Renal cortical epithelial cell (primary cell): ENCODE data around the gene CCDC8. TPM values are rescaled to one million over a fixed set of nuclear protein-coding genes. Genes with fewer than 3 reads are reported as not detected.
"Not testable (repeated sequence)": the region's sequence is repeated elsewhere in the genome, so short reads cannot be mapped to it uniquely, and the experiment has no call there.

Source experiments
- DNase-seq: peaks from one replicate; pipeline ENCODE4 v3.0.0-alpha.2; 2011; ENCODE audit warnings: low read depth
- total RNA-seq: library from RNA; depleted of rRNA; stranded (reverse); fragments of >200 nt; gene quantifications from 2 replicates; pipeline ENCODE4 v1.2.3, GENCODE V29; 2014

CCDC8 gene
- total RNA-seq, 1 donor from 2014 or later, result 30.7 TPM

DNA sequence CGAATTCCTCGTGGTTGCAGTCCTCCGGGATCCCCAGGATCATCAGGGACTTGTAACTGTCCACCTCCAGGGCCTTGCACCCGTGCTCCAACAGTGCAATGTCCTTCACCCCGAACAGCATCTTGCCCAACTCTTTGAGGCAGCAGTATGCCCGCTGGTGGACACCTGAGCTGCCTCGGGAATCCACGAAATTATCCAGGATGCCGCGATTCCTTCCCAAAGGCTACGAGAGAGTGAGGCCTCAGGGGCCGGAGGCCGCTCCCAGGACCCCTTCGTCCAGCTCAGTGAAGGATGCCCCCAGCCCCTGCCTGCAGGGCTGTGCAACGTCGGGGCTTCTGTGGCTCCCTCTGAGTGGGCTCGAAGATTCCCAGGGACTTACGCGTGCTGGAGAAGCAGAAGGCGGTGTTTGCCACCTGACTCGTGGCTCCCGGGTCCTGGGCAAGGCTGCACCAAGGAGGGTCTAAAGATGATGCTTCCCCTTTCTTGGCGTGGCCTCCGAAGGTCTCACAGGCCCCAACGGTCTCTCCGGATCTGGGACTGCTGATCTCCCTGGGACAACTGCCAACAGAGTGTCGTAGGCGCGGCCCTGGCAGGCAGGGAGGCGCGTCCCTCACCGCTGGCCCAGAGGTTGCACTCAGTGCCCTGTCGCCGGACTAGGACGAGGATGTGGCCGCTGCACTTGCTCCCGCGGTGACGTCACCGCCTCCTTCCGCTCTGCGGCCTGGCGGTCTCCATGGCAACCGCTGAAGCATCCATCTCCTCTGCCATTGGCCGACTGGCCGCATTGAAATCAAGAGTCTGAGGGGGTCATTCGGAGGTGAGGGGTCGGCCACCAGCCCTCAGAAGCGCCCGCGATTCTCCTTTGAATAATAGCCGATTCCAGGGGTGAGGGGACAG is 15.1 kb upstream of the CCDC8 start, which contains the start of gene PNMA8C:
Gene PNMA8C, minus strand, starts transcription at position 698 of the 897 bp plus-strand sequence. Its CDS starts 577 bp downstream, at position 121.
- no peak for DNase-seq

DNA sequence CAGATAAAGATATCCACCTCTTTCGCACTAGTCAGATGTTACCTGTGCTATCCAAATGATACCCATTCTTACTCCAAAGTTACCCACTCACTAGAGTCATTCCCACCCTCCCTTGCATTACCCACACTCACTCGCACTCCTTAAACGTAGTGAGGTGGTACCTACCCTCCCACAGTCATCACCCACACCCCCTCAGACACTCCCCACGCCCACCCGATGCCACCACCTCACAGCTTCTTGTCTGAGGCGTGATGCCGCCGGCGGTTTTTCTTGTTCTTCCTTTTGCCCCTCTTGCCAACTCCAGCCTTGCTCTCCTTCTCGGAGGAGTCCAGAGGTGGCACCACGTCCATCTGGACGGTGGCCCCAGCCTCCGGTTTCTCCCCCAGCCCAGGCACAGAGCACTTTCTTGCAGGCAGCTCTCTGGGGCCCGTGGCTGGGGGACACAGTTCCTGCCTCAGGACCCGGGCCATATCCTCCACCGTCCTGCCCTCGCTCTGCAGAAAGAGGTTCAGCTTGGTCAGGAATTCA is 14.2 kb upstream of the CCDC8 start:
- DNase-seq, result no peak

DNA sequence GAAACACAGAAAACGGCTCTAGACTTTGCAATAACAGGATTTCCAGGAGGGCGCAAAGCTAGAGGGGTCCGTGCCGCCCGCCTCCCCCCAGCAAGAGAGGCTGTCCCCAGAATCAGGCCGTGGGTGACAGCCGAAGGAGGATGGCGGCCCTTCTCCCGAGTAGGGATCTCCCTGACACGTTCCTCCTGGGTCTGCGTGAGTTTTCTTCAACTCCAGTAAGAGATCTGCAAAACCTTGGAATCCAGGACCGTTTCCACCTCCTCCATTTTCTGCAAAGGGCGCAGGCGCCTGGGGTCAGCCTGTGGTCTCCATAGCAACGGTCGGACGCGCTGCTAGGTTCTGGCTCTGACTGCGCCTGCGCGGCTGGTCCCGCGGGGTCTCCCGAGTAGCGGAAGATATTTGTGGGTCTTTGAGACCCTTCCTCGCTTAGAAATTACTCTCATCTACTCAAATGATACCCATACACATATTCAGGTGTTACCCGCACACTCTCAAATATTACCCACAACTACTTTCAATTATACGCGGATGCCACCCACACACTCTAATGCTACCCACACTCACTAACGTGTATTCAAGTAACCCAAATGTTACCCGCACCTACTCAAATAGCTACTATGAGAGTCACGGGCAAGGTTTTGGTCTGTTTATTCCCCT is 13.3 kb upstream of the CCDC8 start:
- DNase-seq, result peak; percentile 74

DNA sequence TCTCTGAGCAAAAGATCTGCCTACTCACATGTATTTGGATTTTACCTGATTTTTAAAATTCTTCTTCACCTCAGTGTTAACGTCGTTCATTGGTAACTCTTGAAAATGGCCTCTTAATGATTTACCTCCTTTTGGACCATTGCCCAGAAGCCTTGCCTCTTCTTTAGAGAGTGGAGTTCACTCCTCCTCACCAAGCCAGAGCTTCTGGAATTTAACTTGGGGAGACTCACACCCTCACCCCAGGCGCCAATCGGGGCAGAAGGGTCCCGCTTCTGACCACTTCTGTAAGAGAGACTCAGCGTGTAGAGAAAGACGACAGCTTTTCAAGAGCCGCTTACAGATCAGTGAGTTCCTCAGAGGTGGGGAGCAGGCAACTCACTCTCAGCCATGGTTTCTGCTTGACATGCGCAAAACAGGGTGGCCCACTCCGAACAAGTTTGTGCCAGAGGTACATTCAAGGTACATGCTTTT is 12.7 kb upstream of the CCDC8 start:
- DNase-seq, result peak; percentile 91

DNA sequence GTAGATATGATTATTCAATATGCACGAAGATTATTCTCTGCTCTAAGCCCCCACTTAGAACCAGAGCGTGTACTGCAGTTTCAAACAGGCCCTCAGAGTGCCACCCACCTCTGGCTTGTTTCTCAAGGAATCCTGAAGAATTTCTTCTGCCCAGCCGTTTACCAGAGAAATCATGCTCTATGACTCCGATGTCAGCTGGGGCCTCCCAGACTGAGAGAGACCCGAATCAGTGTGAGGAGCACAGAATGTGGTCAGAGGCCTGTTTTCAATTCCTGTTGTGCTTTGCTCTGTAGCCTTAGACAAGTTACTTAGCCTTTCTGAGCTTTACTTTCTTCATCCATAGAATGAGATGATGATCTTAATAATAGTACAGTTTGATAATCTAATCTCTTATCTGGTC is 9.8 kb upstream of the CCDC8 start:
- no peak for DNase-seq

DNA sequence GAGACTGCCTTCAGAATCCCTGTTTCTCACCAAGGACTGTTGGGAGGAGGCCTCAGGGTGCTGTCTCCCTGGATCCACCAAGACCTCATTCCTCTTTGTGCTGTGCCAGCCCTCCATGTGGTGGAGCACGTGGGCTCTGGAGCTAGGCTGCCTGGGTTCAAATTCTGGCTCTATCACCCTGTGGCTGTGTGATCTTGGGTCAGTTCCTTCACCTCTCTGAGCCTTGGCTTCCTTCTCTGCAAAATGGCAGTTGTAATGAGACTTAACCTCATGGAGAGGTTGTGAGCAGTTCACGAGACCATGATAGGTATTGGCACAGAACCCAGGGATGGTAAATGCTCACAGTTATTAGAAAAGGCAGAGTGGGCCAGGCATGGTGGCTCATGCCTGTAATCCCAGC is 9.0 kb upstream of the CCDC8 start:
- no peak for DNase-seq

DNA sequence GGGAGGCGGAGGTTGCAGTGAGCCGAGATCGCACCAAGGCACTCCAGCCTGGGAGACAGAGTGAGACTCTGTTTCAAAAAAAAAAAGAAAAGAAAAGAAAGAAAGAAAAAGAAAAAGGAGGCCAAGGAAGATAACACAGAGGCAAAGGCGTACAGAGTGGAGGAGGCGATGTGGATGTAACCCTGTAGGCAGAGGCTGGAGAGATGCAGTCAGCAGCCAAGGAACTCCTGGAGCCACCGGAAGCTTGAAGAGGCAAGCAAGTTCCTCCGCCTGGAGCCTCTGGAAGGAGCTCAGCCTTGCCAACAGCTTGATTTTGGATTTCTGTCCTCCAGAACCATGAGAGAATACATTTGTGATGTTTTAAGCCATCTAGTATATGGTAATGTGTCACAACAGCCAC is 6.7 kb upstream of the CCDC8 start:
- DNase-seq, result no peak

DNA sequence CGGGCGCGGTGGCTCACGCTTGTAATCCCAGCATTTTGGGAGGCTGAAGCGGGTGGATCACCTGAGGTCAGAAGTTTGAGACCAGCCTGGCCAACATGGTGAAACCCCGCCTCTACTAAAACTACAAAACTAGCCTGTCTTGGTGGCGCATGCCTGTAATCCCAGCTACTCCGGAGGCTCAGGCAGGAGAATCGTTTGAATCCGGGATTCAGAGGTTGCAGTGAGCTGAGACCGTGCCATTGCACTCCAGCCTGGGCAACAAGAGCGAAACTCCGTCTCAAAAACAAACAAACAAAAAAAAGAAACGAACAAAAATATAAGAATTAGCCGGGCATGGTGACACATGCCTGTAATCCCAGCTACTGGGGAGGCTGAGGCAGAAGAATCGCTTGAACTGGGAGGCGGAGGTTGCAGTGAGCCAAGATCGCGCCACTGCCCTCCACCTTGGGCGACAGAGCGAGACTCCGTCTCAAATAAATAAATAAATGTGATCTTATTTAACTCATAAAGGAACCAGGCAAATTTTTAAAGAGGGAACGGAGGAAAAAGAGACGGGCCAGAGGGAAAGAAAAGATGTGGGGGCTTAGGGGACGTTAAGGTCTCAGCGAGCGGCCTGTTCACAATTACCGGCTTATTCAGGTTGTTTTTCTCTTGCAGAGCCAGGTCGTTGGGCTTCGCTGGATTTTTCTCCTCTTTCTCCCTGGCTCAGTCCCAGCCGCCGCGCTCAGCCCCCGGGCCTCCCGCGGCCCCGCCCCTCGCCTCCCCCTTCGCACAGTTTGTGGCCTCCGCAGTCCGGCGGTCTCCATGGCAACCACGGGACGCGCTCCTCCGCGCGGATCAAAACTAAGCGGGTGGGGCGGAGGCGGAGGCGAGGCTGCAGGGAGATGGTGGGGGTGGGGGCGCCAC is 2.7 kb upstream of the CCDC8 start:
- peak; percentile 82 for DNase-seq

DNA sequence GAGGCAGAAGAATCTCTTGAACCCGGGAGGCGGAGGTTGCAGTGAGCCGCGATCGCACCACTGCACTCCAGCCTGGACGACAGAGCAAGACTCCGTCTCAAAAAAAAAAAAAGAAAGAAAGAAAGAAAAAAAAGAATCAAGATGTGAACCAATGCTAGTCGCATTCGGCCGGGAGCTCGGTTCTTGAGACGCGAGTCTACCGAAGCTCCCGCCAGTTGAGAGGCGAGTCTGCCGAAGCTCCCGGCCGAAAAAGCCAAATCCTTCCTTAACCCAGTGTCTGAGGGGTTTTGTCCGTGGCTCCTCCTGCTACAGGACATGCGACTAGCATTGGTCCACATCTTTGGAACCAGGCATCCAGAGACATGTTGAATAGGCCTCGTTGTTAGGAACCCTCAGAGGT is 1.5 kb upstream of the CCDC8 start:
- DNase-seq, result not testable (repeated sequence)

DNA sequence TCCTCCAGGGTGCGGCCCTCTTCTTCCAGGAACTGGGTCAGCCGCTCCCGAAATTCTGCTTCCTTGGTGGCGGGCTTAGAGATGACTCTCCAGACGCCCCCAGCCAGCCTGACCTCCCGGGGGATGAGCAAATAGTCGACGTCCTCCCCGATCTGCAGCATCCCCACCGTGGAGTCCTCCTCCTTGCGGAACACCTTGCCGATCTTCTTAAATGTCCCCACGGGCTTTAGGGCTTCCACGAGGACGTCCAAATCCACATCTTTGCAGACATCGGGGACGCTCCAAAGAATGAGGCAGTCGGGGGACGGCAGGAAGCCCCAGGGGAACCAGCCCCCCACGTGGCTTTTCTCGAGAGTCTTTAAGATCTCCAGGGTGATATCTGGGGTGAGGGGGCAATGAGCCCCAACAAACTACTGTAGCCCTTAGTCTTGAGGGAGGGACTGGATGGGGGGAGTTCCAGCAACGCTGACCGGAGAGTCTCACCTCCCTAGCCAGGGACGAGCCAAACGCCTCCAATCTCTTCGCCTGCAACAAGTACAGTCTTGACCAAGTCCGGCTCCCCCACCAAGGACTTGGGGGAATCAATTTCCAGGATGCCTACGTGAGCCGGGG is 608 bp downstream of the CCDC8 start:
- no peak for DNase-seq

DNA sequence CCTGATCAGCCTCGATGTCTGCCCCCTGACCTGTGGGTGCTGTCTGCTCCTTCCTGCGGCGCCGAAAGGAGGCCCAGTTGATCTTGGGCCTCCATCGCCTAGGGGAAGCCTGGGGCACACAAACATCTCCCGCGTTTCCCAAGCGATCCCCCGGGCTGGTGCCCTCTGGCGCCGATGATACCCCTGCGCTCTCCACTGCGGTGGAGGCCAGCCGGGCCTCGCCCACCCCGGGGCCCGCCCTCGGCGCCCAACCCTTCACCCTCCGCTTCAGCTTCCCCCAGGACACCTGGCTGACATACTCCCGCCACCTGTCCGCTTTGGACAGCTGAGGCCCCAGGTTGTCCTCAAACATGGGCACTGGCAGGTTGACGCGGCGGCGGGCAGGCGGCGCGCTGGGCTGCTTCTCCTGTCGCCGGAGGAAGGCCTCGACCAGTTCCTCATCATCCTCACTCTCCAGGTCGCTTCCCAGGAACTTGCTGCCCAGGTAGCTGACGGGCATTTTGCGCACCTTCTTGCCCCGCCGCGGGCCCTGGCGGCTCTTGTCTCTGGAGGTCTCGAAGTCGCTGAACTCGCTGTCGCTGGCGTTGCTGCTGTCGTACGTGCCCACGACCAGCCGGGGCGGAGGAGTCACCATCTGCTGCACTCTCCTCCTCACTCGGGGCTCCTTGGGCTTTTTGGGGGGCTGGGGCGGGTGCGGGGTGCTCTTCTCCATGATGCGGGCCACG is 1.3 kb downstream of the CCDC8 start:
- no peak for DNase-seq

DNA sequence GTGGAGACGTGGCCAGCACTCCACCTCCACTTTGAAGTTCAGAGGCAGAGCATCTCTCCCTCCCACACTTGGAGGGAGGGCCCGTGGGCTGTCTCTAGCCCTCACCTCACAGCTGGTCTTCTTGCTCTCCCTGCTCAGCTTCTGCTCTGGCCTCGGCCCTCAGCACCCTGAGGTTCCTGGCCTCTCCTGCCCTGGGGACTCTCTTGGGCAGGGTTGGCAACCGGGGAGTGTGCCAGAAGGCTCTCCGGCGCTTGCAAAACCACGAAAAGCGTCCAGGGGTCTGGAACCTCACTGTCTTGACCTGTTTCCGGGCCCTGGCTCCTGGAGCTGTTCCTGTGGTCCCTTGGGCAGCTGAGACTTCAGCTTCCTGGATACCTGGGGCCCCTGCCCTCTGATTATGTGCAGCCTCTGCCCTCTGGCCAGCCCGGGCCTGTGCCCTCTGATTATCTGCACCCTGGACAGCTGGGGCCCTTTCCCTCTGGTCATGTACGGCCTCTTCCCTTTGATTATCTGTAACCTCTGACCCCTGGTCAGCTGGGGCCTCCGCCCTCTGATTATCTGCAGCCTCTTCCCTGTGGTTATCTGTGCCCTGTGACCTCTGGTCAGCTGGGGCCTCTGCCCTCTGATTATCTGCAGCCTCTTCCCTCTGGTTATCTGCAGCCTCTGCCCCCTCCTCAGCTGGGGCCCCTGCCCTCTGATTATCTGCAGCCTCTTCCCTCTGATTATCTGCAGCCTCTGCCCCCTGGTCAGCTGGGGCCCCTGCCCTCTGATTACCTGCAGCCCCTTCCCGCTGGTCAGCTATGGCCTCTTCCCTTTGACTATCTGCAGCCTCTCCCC is 2.1 kb downstream of the CCDC8 start:
- DNase-seq, result no peak

DNA sequence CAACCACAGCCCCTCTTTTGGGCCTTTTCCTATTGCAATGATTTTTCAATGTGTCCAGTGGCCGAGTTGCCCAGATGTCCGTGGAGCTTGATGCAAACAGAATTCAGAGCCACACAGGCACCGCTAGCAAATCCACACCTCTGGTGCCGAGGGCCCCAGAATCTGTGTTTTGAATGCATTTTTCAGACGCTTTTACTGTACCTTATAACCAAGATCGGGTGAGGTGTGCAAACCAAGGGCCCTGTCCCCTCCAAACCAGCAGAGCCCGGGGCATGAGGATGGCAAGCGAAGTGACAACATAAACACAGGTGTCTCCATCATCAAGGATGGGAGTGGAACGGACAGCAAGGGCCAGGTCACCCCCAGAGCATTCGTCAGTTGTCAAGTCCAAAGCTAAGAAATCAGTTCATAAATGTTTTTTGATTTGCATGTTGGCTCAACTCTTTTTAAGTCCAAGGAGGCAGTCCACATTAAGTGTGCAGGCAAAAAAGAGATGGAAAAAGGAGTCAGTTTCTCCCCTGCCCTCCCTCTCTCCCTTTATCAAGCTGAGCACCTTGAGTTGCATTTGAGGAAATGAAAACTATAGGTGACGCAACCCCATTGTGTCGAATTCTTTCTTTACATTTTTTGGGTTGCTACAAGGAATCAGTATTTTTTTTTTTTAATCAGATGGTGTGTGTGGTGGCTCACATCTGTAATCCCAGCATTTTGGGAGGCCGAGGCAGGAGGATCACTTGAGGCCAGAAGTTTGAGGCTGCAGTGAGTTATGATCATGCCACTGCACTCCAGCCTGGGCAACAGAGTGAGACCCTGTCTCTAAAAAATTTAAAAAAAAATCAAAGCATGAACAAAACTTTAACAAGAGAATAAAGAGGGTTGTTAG is 2.9 kb downstream of the CCDC8 start:
- no peak for DNase-seq

DNA sequence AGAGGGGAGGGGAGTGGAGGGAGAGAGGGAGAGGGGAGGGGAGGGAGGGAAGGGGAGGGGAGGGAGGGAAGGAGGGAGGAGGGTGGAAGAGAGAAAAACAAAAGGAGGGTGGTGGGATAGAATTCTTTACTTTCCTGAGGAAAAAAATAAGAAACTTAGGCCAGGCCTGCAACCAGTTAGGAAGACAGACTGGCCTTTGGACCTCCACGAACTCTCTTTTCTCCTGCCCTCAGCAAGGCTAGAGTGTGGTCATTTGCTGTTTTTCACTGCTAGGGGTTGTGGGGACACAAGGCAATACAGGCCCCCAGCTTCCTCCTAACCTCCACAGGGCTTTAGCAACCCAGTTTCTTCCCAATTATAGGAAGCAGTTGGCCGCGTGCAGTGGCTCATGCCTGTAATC is 4.2 kb downstream of the CCDC8 start:
- DNase-seq, result no peak

DNA sequence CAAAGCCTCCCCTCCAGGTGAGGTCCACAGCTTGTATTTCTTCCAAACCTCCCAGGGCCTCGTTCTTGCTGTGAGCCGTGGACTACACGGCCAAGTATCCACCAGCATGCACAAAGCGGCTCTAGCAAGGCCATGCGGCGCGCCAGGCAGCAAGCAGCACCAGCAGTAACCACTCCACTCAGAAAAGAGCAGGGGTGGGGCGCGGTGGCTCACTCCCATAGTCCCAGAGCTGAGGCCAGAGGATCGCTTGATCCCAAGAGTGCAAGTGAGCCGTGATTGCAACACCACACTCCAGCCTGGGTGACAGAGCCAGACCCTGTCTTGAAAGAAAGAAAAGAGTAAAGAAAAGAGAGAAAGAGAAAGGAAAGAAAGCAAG is 4.7 kb downstream of the CCDC8 start:
- DNase-seq, result peak; percentile 65

DNA sequence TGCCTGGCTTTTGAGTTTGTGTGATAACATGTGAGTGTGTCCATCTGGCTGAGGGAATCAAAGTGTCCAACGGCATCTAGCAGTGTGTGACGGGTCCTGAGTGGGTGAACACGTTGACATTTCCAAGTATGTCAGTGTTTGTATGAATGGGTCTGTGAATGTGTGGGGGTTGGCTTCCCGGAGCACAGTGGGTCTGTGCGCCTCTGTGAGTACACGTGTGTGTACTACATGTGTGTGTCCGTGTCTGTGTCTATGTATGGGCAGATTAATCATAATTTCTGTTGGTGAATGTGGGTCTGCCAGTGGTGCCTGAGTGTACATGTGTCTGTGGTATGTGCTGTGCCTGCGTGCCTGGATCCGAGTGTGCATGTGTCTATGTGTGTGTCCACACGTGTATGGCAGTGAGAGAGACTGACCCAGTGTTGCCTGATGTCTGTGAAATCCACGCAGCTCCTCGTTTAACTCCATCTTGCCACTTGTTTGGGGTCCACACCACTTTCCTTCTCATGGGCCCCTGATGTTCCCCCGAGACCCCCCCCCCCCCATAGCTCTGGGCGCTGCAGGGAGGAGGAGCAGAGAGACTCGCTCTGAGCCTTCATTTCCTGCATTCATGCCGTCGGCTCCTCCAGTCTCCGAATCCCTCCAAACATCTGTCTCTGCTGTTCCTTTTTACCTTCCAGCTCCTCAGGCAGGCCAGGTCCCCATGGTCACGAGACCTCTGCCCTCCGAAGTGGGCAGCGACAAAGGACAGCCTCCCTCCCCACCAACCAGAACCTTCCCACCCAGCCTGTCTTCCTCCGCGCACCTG is 5.3 kb downstream of the CCDC8 start:
- DNase-seq, result no peak

DNA sequence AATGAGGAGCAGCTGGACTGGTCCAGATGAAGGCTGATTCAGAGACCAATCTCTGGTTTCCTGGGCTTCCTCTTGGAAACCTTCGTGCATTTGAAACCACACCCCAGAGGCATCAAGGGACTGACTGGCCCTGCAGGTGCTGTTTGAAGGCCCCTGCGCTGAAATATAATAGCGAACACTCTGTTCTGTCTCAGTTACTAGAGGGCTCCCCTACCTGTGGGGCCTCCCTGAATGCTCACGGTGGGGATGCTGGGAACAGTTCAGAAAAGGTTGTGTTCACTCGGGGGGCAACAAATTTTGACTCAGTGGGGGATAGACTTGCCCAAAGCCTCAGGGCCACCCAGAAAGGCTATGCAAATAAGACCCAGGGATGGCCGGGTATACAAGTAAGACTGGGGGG is 6.4 kb downstream of the CCDC8 start:
- DNase-seq, result no peak
